ENCODE measurements around the gene INAVA. TPM values are rescaled to one million over a fixed set of nuclear protein-coding genes. Genes with fewer than 3 reads are reported as not detected.

The INAVA gene
- total RNA-seq, 1 donor from 2014 or later = 23.7 TPM

GRCh38 chr1:200880212-200880611, 14.5 kb upstream of the INAVA start:
- no peak overlapping the region for H2AFZ ChIP-seq (replicated peaks)
- no peaks in the 10 kb centered on the region for H3K27me3 ChIP-seq
- no peaks in the 10 kb centered on the region for H4K20me1 ChIP-seq (ENCODE audit: low read depth)
- no peak overlapping the region for H3K4me3 ChIP-seq
- Mint-ChIP-seq H3K27ac (no peak overlapping the region), H3K4me1 (peaks cover 13% of the 10 kb centered on the region), H3K27me3 (ENCODE audit: insufficient read depth, low read depth) (peaks cover 5% of the 10 kb centered on the region), H3K36me3 (no peaks in the 10 kb centered on the region), H3K9me3 (no peaks in the 10 kb centered on the region), H3K4me3 (no peak overlapping the region)
- no peak overlapping the region for H3K9ac ChIP-seq
- no peaks in the 10 kb centered on the region for H3K36me3 ChIP-seq
- no peak overlapping the region for H3K4me2 ChIP-seq
- H3K4me1 ChIP-seq = peaks cover 12% of the 10 kb centered on the region
- TF ChIP-seq, protein P1, sequence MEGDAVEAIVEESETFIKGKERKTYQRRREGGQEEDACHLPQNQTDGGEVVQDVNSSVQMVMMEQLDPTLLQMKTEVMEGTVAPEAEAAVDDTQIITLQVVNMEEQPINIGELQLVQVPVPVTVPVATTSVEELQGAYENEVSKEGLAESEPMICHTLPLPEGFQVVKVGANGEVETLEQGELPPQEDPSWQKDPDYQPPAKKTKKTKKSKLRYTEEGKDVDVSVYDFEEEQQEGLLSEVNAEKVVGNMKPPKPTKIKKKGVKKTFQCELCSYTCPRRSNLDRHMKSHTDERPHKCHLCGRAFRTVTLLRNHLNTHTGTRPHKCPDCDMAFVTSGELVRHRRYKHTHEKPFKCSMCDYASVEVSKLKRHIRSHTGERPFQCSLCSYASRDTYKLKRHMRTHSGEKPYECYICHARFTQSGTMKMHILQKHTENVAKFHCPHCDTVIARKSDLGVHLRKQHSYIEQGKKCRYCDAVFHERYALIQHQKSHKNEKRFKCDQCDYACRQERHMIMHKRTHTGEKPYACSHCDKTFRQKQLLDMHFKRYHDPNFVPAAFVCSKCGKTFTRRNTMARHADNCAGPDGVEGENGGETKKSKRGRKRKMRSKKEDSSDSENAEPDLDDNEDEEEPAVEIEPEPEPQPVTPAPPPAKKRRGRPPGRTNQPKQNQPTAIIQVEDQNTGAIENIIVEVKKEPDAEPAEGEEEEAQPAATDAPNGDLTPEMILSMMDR (IDR thresholded peaks at IDR 0.05) = no peak
- no peak for TF ChIP-seq EZH2phosphoT487 (IDR thresholded peaks at IDR 0.05)
- TF ChIP-seq EZH2 (IDR thresholded peaks at IDR 0.05) = no peak
- no peaks in the 10 kb centered on the region for H3K79me2 ChIP-seq (ENCODE audit: low read depth)
- no peak for DNase-seq (ENCODE audit: low spot score)
- no peaks in the 10 kb centered on the region for H3F3A ChIP-seq (ENCODE audit: low read depth)
- H3K9me3 ChIP-seq (ENCODE audit: low read depth) = no peaks in the 10 kb centered on the region
- no peak overlapping the region for H3K27ac ChIP-seq

DNA sequence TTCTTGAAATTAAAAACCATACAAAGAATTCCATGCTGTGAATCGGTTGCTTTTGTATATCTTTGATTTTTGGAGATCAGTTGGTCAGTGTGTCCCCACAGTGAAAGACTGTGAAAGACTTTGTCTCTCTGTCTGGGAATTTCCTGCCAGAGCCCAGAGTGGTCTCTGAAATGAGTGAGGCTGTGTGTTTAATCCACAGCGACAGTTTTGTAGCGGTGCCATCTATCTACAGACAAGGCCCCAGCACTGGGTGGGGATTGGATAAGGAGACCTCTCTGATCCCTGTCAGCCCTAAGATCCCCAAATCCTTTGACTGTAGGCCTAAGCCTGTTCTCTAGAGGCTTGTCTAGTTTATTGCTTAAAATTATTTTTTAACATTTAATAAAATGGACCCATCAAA, 11.6 kb upstream of the INAVA start:
- Histone ChIP-seq H4K20me1 (ENCODE audit: low read depth) (no peaks in the 10 kb centered on the region), H3K9ac (no peak overlapping the region), H3F3A (ENCODE audit: low read depth) (peaks cover 9% of the 10 kb centered on the region), H3K4me3 (no peak overlapping the region), H3K4me2 (no peak overlapping the region), H3K27ac (no peak overlapping the region), H2AFZ (replicated peaks) (no peak overlapping the region), H3K9me3 (ENCODE audit: low read depth) (no peaks in the 10 kb centered on the region), H3K79me2 (ENCODE audit: low read depth) (no peaks in the 10 kb centered on the region), H3K36me3 (no peaks in the 10 kb centered on the region), H3K4me1 (peaks cover 15% of the 10 kb centered on the region), H3K27me3 (no peaks in the 10 kb centered on the region)
- peaks cover 9% of the 10 kb centered on the region for H3K27me3 Mint-ChIP-seq (ENCODE audit: insufficient read depth, low read depth)
- no peaks in the 10 kb centered on the region for H3K36me3 Mint-ChIP-seq
- H3K4me1 Mint-ChIP-seq = peaks cover 18% of the 10 kb centered on the region
- no peak for DNase-seq (ENCODE audit: low spot score)
- TF ChIP-seq, protein P1 (IDR thresholded peaks at IDR 0.05) = no peak
- TF ChIP-seq EZH2phosphoT487 (IDR thresholded peaks at IDR 0.05) (no peak), EZH2 (IDR thresholded peaks at IDR 0.05) (no peak)
- no peaks in the 10 kb centered on the region for H3K9me3 Mint-ChIP-seq
- H3K4me3 Mint-ChIP-seq = no peak overlapping the region
- H3K27ac Mint-ChIP-seq = no peak overlapping the region

- Histone ChIP-seq H3K9ac (no peak overlapping the region), H4K20me1 (ENCODE audit: low read depth) (no peaks in the 10 kb centered on the region)
- peaks cover 11% of the 10 kb centered on the region for H3K27me3 Mint-ChIP-seq (ENCODE audit: insufficient read depth, low read depth)
Measured at GRCh38 chr1:200885623-200886402, 8.9 kb upstream of the INAVA start.

More at GRCh38 chr1:200885623-200886402, 8.9 kb upstream of the INAVA start:
- Mint-ChIP-seq H3K4me3 (no peak overlapping the region), H3K27ac (no peak overlapping the region), H3K36me3 (no peaks in the 10 kb centered on the region), H3K9me3 (no peaks in the 10 kb centered on the region), H3K4me1 (peaks cover 34% of the 10 kb centered on the region)
- Histone ChIP-seq H3K36me3 (no peaks in the 10 kb centered on the region), H3K4me1 (peaks cover 20% of the 10 kb centered on the region), H3K27ac (no peak overlapping the region), H3K4me2 (no peak overlapping the region), H3K79me2 (ENCODE audit: low read depth) (no peaks in the 10 kb centered on the region), H2AFZ (replicated peaks) (no peak overlapping the region), H3K9me3 (ENCODE audit: low read depth) (no peaks in the 10 kb centered on the region), H3F3A (ENCODE audit: low read depth) (peaks cover 22% of the 10 kb centered on the region), H3K4me3 (no peak overlapping the region), H3K27me3 (no peaks in the 10 kb centered on the region)
- no peak for DNase-seq (ENCODE audit: low spot score)
- TF ChIP-seq, protein P1 (IDR thresholded peaks at IDR 0.05) = no peak
- no peak for TF ChIP-seq EZH2phosphoT487 (IDR thresholded peaks at IDR 0.05)
- no peak for TF ChIP-seq EZH2 (IDR thresholded peaks at IDR 0.05)

All from neural progenitor cell (in vitro differentiated cells).